WTC11 (cell line): ENCODE results near the gene CSPG4. TPM values are rescaled to one million over a fixed set of nuclear protein-coding genes. Genes with fewer than 3 reads are reported as not detected.

Experiments
- ATAC-seq: fragments of 200-7000 bp; cut with Tn5 transposase; 2 replicates; pipeline ENCODE4 v1.10.0; 2021; ENCODE audit warnings: mild to moderate bottlenecking, moderate library complexity
- CTCF ChIA-PET: fragments of 300-600 bp; sonication (Branson Sonifier 250); formaldehyde crosslinking; loops from one replicate; lab custom pipeline; 2021; ENCODE audit warnings: antibody characterized with exemption; lab: Charles Lee
- POLR2A ChIA-PET: fragments of 350-600 bp; sonication (Branson Sonifier 250); formaldehyde crosslinking; loops from one replicate; lab custom pipeline; 2021; ENCODE audit warnings: antibody characterized with exemption; lab: Charles Lee
- DNase-seq: peaks from one replicate; pipeline ENCODE4 v3.0.0; 2021; ENCODE audit warnings: low spot score
- H3K27ac Mint-ChIP-seq: 2 replicates; pipeline ENCODE4 v1.8.0; 2021; ENCODE audit warnings: mixed read lengths
- H3K27me3 Mint-ChIP-seq: 2 replicates; pipeline ENCODE4 v1.8.0; 2021; ENCODE audit warnings: low read depth, mild to moderate bottlenecking, moderate library complexity, mixed read lengths
- H3K36me3 Mint-ChIP-seq: 2 replicates; pipeline ENCODE4 v1.8.0; 2021; ENCODE audit warnings: mixed read lengths
- H3K4me1 Mint-ChIP-seq: 2 replicates; pipeline ENCODE4 v1.8.0; 2022; ENCODE audit warnings: mixed read lengths
- H3K4me3 Mint-ChIP-seq: 2 replicates; pipeline ENCODE4 v1.8.0; 2021; ENCODE audit warnings: mild to moderate bottlenecking, moderate library complexity, mixed read lengths
- H3K9me3 Mint-ChIP-seq: 2 replicates; pipeline ENCODE4 v1.8.0; 2021; ENCODE audit warnings: mixed read lengths
- ATF1 ChIP-seq: sonication (generic); formaldehyde crosslinking; IDR thresholded peaks from 2 replicates; pipeline ENCODE4 v1.8.1; 2023; ENCODE audit warnings: mild to moderate bottlenecking, moderate library complexity, missing genetic modification reagents
- ERG ChIP-seq: fragments of 250-450 bp; sonication (Bioruptor Pico); IDR thresholded peaks from 2 replicates; pipeline ENCODE4 v1.8.0; 2021; ENCODE audit warnings: mild to moderate bottlenecking
- NR1H2 ChIP-seq: sonication (generic); formaldehyde crosslinking; IDR thresholded peaks from 2 replicates; pipeline ENCODE4 v1.9.0; 2021; ENCODE audit warnings: mild to moderate bottlenecking, moderate library complexity, missing genetic modification reagents
- PRRX2 ChIP-seq: fragments of 250-450 bp; sonication (Bioruptor Pico); IDR thresholded peaks from 2 replicates; pipeline ENCODE4 v1.8.0; 2021; ENCODE audit warnings: mild to moderate bottlenecking
- SMAD4 ChIP-seq: sonication (generic); formaldehyde crosslinking; IDR thresholded peaks from 2 replicates; pipeline ENCODE4 v1.8.0; 2022; ENCODE audit warnings: mild to moderate bottlenecking, missing genetic modification reagents
- SOX15 ChIP-seq: fragments of 250-450 bp; sonication (Bioruptor Pico); IDR thresholded peaks from 2 replicates; pipeline ENCODE4 v1.9.0; 2021; ENCODE audit warnings: mild to moderate bottlenecking
- STAT6 ChIP-seq: sonication (generic); formaldehyde crosslinking; conservative IDR thresholded peaks from 2 replicates; pipeline ENCODE4 v1.8.1; 2023; ENCODE audit warnings: mild to moderate bottlenecking, low read depth, missing genetic modification reagents, moderate library complexity
- TEAD1 ChIP-seq: sonication (generic); formaldehyde crosslinking; IDR thresholded peaks from 2 replicates; pipeline ENCODE4 v1.8.0; 2022; ENCODE audit warnings: mild to moderate bottlenecking, missing genetic modification reagents
- ZBTB21 ChIP-seq: sonication (generic); formaldehyde crosslinking; IDR thresholded peaks from 2 replicates; pipeline ENCODE4 v1.8.1; 2023; ENCODE audit warnings: mild to moderate bottlenecking, missing genetic modification reagents, borderline replicate concordance
- ZNF121 ChIP-seq: sonication (generic); formaldehyde crosslinking; IDR thresholded peaks from 2 replicates; pipeline ENCODE4 v1.8.0; 2023; ENCODE audit warnings: missing genetic modification reagents
- ZNF219 ChIP-seq: sonication (generic); formaldehyde crosslinking; IDR thresholded peaks from 2 replicates; pipeline ENCODE4 v1.8.0; 2023; ENCODE audit warnings: missing genetic modification reagents, mild to moderate bottlenecking, borderline replicate concordance
- ZNF396 ChIP-seq: fragments of 250-450 bp; sonication (Bioruptor Pico); IDR thresholded peaks from 2 replicates; pipeline ENCODE4 v1.8.0; 2021; ENCODE audit warnings: mild to moderate bottlenecking, moderate library complexity, borderline replicate concordance
- ZNF512 ChIP-seq: sonication (generic); formaldehyde crosslinking; IDR thresholded peaks from 2 replicates; pipeline ENCODE4 v1.8.1; 2022; ENCODE audit warnings: missing genetic modification reagents, borderline replicate concordance
- total RNA-seq: library from RNA; stranded (reverse); gene quantifications from 3 replicates; pipeline ENCODE4 v1.2.3, GENCODE V29; 2021
- TF ChIP-seq, protein P1 (sequence below): sonication (generic); formaldehyde crosslinking; IDR thresholded peaks from 2 replicates; pipeline ENCODE4 v1.8.0; 2022; ENCODE audit warnings: mild to moderate bottlenecking, missing genetic modification reagents
- TF ChIP-seq, protein P2 (sequence below): sonication (generic); formaldehyde crosslinking; IDR thresholded peaks from 2 replicates; pipeline ENCODE4 v1.8.0; 2023; ENCODE audit warnings: missing genetic modification reagents
- TF ChIP-seq, protein P3 (sequence below): sonication (generic); formaldehyde crosslinking; IDR thresholded peaks from 2 replicates; pipeline ENCODE4 v1.8.1; 2022; ENCODE audit warnings: mild to moderate bottlenecking, missing genetic modification reagents, moderate library complexity, borderline replicate concordance
- TF ChIP-seq, protein P4 (sequence below): sonication (generic); formaldehyde crosslinking; IDR thresholded peaks from 2 replicates; pipeline ENCODE4 v1.8.1; 2022; ENCODE audit warnings: mild to moderate bottlenecking, moderate library complexity, missing genetic modification reagents
- TF ChIP-seq, protein P5 (sequence below): sonication (generic); formaldehyde crosslinking; IDR thresholded peaks from 2 replicates; pipeline ENCODE4 v1.8.0; 2022; ENCODE audit warnings: mild to moderate bottlenecking, missing genetic modification reagents
- TF ChIP-seq, protein P6 (sequence below): fragments of 250-450 bp; sonication (Bioruptor Pico); conservative IDR thresholded peaks from 2 replicates; pipeline ENCODE4 v1.9.0; 2021; ENCODE audit warnings: mild to moderate bottlenecking

CSPG4 gene
- total RNA-seq, 1 experiment from 2014 or later, result 2.9 TPM

GRCh38 chr15:75697523-75697922 is 15.1 kb downstream of the CSPG4 start:
- no peak overlapping the region for H3K27ac Mint-ChIP-seq

More at GRCh38 chr15:75697523-75697922, 15.1 kb downstream of the CSPG4 start:
- Mint-ChIP-seq H3K27me3 (peaks cover 1% of the 10 kb centered on the region; the same call in 1 of the 2 replicates), H3K4me1 (peaks cover 22% of the 10 kb centered on the region), H3K4me3 (no peak overlapping the region)
- CTCF ChIA-PET, result interaction anchor here (0.7 to 2.8 kb wide), 3 partner anchors 11 to 104 kb away, joined by 3 to 7 read pairs (median 4); no protein-coding TSS in a partner anchor
- TF ChIP-seq ZNF396 (CRISPR knock-in tag) (no peak), TEAD1 (CRISPR knock-in tag) (no peak), PRRX2 (no peak), STAT6 (CRISPR knock-in tag) (no peak), SMAD4 (CRISPR knock-in tag) (no peak), ZNF512 (no peak), ZNF219 (no peak), ATF1 (CRISPR knock-in tag) (no peak), SOX15 (CRISPR knock-in tag) (no peak), ZBTB21 (CRISPR knock-in tag) (no peak), ERG (CRISPR knock-in tag) (no peak), NR1H2 (CRISPR knock-in tag) (no peak), ZNF121 (no peak)
- TF ChIP-seq, protein P1, sequence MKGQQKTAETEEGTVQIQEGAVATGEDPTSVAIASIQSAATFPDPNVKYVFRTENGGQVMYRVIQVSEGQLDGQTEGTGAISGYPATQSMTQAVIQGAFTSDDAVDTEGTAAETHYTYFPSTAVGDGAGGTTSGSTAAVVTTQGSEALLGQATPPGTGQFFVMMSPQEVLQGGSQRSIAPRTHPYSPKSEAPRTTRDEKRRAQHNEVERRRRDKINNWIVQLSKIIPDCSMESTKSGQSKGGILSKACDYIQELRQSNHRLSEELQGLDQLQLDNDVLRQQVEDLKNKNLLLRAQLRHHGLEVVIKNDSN (CRISPR knock-in tag), result no peak
- TF ChIP-seq, protein P2, sequence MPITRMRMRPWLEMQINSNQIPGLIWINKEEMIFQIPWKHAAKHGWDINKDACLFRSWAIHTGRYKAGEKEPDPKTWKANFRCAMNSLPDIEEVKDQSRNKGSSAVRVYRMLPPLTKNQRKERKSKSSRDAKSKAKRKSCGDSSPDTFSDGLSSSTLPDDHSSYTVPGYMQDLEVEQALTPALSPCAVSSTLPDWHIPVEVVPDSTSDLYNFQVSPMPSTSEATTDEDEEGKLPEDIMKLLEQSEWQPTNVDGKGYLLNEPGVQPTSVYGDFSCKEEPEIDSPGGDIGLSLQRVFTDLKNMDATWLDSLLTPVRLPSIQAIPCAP (CRISPR knock-in tag), result no peak
- TF ChIP-seq, protein P3, sequence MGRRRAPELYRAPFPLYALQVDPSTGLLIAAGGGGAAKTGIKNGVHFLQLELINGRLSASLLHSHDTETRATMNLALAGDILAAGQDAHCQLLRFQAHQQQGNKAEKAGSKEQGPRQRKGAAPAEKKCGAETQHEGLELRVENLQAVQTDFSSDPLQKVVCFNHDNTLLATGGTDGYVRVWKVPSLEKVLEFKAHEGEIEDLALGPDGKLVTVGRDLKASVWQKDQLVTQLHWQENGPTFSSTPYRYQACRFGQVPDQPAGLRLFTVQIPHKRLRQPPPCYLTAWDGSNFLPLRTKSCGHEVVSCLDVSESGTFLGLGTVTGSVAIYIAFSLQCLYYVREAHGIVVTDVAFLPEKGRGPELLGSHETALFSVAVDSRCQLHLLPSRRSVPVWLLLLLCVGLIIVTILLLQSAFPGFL (CRISPR knock-in tag), result no peak
- TF ChIP-seq, protein P4, sequence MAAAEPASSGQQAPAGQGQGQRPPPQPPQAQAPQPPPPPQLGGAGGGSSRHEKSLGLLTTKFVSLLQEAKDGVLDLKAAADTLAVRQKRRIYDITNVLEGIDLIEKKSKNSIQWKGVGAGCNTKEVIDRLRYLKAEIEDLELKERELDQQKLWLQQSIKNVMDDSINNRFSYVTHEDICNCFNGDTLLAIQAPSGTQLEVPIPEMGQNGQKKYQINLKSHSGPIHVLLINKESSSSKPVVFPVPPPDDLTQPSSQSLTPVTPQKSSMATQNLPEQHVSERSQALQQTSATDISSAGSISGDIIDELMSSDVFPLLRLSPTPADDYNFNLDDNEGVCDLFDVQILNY (CRISPR knock-in tag), result no peak
- TF ChIP-seq, protein P5, sequence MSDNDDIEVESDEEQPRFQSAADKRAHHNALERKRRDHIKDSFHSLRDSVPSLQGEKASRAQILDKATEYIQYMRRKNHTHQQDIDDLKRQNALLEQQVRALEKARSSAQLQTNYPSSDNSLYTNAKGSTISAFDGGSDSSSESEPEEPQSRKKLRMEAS (CRISPR knock-in tag), result no peak
- TF ChIP-seq, protein P6, sequence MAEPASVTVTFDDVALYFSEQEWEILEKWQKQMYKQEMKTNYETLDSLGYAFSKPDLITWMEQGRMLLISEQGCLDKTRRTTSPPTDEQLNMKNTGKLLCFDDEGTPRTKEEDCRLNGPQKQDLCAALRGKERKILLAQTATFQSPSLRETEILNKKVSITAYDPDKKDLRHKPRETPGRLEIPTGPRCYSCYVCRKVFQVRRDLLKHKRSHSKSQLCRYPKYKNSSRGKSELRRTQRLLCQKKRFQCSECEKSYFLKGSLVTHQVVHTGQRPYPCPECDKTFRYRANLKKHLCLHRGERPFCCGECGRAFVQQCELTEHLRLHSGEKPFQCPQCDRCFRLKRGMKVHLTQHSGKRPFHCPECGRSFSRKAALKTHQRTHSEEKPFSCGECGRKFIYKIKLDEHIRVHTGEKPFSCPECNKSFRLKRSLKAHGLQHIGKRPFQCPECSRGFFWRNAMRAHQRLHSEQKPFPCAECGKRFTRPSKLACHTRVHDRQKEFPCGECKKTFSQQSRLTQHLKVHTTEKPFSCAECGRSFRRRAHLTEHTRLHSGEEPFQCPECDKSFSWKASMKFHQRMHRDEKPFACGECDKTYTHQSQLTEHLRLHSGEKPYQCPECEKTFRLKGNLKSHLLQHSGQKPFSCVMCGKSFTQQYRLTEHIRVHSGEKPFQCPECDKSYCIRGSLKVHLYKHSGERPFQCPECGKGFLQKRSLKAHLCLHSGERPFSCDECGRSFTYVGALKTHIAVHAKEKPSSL (CRISPR knock-in tag), result no peak
- TF ChIP-seq, all 79 proteins: peak for 0
- ATAC-seq (no peak), DNase-seq (no peak)
- POLR2A ChIA-PET, result no interaction called here
- no peaks in the 10 kb centered on the region for H3K36me3 Mint-ChIP-seq
- H3K9me3 Mint-ChIP-seq, result no peaks in the 10 kb centered on the region
